ENCODE results near the gene HLA-B. TPM values are rescaled to one million over a fixed set of nuclear protein-coding genes. Genes with fewer than 3 reads are reported as not detected.
A peak's percentile ranks its signal among the peaks of the same experiment; 100 is the strongest.

Gene HLA-B
- total RNA-seq, 1 experiment from 2014 or later = 68.6 TPM

DNA sequence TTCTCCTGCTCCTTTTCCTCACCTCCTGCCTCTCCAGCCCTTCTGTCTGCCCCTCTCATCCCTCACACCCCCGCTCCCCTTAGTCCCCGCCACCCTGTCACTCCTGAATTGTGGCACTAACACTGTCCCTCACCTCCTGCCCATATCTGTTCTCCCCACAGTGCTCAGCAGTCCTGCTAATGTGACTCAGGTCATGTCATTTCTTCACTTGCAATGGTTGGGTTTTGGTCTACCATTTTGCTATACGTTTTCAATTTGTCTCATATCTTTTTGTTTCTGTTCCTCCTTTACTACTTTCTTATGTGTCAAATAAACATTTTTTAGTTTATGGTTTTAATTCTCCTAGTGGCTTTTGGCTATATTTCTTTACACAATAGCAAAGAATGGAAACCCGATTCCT lies 1.3 kb upstream of the HLA-B start:
- no CpG with 5 or more reads among the region's 4 CpGs for WGBS (ENCODE audit: extremely low coverage, insufficient read length, low lambda C conversion rate)

More for the DNA sequence above, 1.3 kb upstream of the HLA-B start:
- no peak overlapping the region for H2AFZ ChIP-seq (ENCODE audit: low read length)
- H3K27me3 Mint-ChIP-seq (ENCODE audit: low read depth) = peaks cover 93% of the 10 kb centered on the region
- H2BK5ac ChIP-seq (ENCODE audit: insufficient read length, low read length) = no peak overlapping the region
- H4K20me1 ChIP-seq (ENCODE audit: control insufficient read depth, insufficient read depth, insufficient read length) = no peaks in the 10 kb centered on the region
- no peak overlapping the region for H3K18ac ChIP-seq (ENCODE audit: insufficient read length, low read depth, low read length)
- peaks cover 6 to 18% (median 12%) of the 10 kb centered on the region in 3 experiments for H3K36me3 Mint-ChIP-seq (ENCODE audit: insufficient read depth in 1 of 3, low read depth in 3 of 3)
- no peaks in the 10 kb centered on the region for H3K79me2 ChIP-seq (ENCODE audit: insufficient read depth, low read length)
- H3K9me3 Mint-ChIP-seq = peaks cover 2 to 3% of the 10 kb centered on the region in 2 experiments; a peak in 4 of 5 replicates
- H3K27ac Mint-ChIP-seq = no peak overlapping the region
- H2BK120ac ChIP-seq (ENCODE audit: low read depth, low read length, poor library complexity, severe bottlenecking) = no peak overlapping the region
- no peak overlapping the region for H3K14ac ChIP-seq (ENCODE audit: insufficient read depth, low read length)
- H3K79me1 ChIP-seq (ENCODE audit: insufficient read depth, low read depth, low read length, poor library complexity, severe bottlenecking) = no peaks in the 10 kb centered on the region
- no peak overlapping the region for H3K4me2 ChIP-seq (ENCODE audit: insufficient read depth, insufficient read length, low read length)
- no peak overlapping the region for H3T11ph ChIP-seq (ENCODE audit: low read length)
- peaks cover 3% of the 10 kb centered on the region; the same call in 1 of the 2 replicates for H3K27me3 ChIP-seq (ENCODE audit: insufficient read depth, low read length)
- H2BK12ac ChIP-seq (ENCODE audit: insufficient read length, low read depth, low read length) = no peak overlapping the region
- TF ChIP-seq CTCF (conservative IDR thresholded peaks at IDR 0.05) = no peak
- no peak overlapping the region for H3K27ac ChIP-seq (ENCODE audit: insufficient read length, low read depth, low read length)
- no peak overlapping the region for H3K4ac ChIP-seq (ENCODE audit: low read depth, low read length)
- H4K5ac ChIP-seq (ENCODE audit: insufficient read length, low read depth, low read length) = no peak overlapping the region
- H3K23ac ChIP-seq (ENCODE audit: insufficient read length, low read depth, low read length) = no peak overlapping the region
- DNase-seq = no peak
- H3K4me1 ChIP-seq (ENCODE audit: insufficient read depth, low read length) = no peaks in the 10 kb centered on the region
- no peak overlapping the region for H3K9ac ChIP-seq (ENCODE audit: extremely low read depth, insufficient read length, low read length)
- H3K9me3 ChIP-seq (ENCODE audit: control insufficient read depth, low read depth, low read length) = no peaks in the 10 kb centered on the region
- no peak overlapping the region for H4K91ac ChIP-seq (ENCODE audit: insufficient read length, low read depth, low read length)
- peak overlapping the region in 1 of 2 experiments; percentile 3; a peak in 1 of 5 replicates for H3K4me3 Mint-ChIP-seq
- peaks cover 4 to 8% of the 10 kb centered on the region in 2 experiments for H3K4me1 Mint-ChIP-seq
- no peak overlapping the region for H3K56ac ChIP-seq (ENCODE audit: insufficient read length, low read depth, low read length)
- H4K8ac ChIP-seq (replicated peaks; ENCODE audit: insufficient read length, low read depth, low read length) = no peak overlapping the region
- H2BK15ac ChIP-seq (ENCODE audit: low read depth, low read length) = no peak overlapping the region
- no peak overlapping the region for H2BK20ac ChIP-seq (ENCODE audit: low read depth, low read length, poor library complexity, severe bottlenecking)
- no peak overlapping the region for H2AK5ac ChIP-seq (ENCODE audit: insufficient read length, low read length)
- H3K23me2 ChIP-seq (ENCODE audit: insufficient read length, low read depth, low read length, poor library complexity, severe bottlenecking) = no peaks in the 10 kb centered on the region
